ENCODE data around the gene GALNT14. TPM values are rescaled to one million over a fixed set of nuclear protein-coding genes. Genes with fewer than 3 reads are reported as not detected.

Gene GALNT14
- total and polyA plus RNA-seq, 12 donors, result 0.39 to 8.9 (median 1.7) TPM; not detected in 2

DNA sequence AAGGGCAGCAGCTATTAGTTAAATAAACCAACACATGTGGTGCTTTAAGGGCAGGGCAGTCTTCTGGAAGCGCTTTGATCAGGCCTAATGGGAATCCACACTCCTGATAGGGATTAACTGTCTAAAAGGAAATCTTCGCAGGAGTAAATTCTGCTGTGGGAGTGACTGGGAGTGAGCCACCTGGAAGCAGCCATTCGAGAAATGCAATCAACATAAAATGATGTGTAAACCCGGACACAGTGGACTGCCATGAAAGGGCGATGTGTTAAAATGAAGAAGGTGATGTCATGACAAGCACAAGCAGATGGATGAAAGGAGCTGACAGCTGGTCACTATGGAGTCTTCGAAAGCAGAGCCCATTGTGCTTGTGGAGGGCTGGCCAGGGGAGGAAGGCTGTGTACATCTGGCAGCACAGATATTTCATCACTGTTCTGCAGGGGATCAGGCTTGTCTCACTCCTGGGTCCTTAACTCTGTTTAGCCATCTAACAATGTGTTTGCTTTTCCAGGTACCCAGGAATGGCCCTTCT lies 24.8 kb upstream of the GALNT14 start:
- no peaks in the 10 kb centered on the region for H3K36me3 ChIP-seq (replicated peaks in 1 of 2)
- H3K4me3 ChIP-seq, result no peak overlapping the region
- no peaks in the 10 kb centered on the region for H3K27me3 ChIP-seq
- intact Hi-C loops (cut with DNase I), result no loop called here
- TF ChIP-seq, protein P1, sequence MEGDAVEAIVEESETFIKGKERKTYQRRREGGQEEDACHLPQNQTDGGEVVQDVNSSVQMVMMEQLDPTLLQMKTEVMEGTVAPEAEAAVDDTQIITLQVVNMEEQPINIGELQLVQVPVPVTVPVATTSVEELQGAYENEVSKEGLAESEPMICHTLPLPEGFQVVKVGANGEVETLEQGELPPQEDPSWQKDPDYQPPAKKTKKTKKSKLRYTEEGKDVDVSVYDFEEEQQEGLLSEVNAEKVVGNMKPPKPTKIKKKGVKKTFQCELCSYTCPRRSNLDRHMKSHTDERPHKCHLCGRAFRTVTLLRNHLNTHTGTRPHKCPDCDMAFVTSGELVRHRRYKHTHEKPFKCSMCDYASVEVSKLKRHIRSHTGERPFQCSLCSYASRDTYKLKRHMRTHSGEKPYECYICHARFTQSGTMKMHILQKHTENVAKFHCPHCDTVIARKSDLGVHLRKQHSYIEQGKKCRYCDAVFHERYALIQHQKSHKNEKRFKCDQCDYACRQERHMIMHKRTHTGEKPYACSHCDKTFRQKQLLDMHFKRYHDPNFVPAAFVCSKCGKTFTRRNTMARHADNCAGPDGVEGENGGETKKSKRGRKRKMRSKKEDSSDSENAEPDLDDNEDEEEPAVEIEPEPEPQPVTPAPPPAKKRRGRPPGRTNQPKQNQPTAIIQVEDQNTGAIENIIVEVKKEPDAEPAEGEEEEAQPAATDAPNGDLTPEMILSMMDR (IDR thresholded peaks at IDR 0.05), result no peak
- TF ChIP-seq POLR2A (IDR thresholded peaks at IDR 0.05), result no peak
- H3K4me1 ChIP-seq (replicated peaks in 1 of 2), result no peaks in the 10 kb centered on the region
- no peaks in the 10 kb centered on the region for H3K9me3 ChIP-seq (replicated peaks in 1 of 3)
- no peak for DNase-seq
- 66 to 79% (median 77%) methylated on average over 6 of the region's 6 CpGs for WGBS, 4 donors
- H3K27ac ChIP-seq, result no peak overlapping the region

DNA sequence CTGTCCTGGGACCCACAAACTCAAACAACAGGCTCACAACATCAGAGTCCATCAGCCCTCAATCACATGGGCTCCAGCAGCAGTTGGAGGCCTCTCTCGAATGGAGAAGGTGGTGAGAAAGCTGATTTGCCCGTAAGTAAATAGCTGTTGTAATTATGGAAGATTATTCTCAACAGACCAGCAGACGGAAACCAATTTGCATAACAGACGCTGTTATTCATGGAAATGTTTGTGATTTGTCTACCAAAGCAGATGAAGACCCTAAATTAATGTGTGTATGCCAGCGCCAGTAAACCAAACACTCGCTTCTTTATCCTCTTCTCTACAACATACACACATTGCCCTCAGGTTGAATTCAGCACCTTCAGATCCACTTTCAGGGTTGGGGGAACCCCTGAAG lies 23.4 kb upstream of the GALNT14 start:
- intact Hi-C loops (cut with DNase I), result no loop called here
- H3K4me1 ChIP-seq (replicated peaks in 1 of 2), result no peaks in the 10 kb centered on the region
- DNase-seq, result no peak
- 74 to 84% (median 79%) methylated on average over 6 of the region's 6 CpGs for WGBS, 4 donors
- H3K4me3 ChIP-seq, result no peak overlapping the region
- H3K27me3 ChIP-seq, result no peaks in the 10 kb centered on the region
- H3K27ac ChIP-seq, result no peak overlapping the region
- no peaks in the 10 kb centered on the region for H3K9me3 ChIP-seq (replicated peaks in 1 of 3)
- TF ChIP-seq, protein P1 (IDR thresholded peaks at IDR 0.05), result no peak
- no peak for TF ChIP-seq POLR2A (IDR thresholded peaks at IDR 0.05)
- no peaks in the 10 kb centered on the region for H3K36me3 ChIP-seq (replicated peaks in 1 of 2)

DNA sequence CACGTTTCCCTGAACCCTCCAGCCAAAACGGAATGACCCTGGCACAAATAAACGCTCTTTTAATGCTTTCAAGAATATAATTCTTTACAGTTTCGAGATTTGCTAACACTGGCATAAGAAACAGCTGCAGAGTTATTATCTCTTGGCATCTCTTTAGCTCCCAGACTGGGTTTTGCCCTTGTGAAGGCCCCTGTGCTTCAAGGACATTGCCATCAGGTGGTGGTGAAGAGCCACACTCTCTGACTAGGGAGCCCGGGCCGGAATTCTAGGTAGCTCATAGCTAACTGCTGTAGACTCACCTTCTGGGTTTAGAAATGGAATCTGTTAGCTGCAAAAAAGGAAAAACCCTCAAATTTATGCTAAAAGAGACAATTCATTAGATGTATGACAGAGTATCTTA lies 13.3 kb upstream of the GALNT14 start:
- no peak overlapping the region for H3K27ac ChIP-seq
- no peak for DNase-seq
- no peaks in the 10 kb centered on the region for H3K36me3 ChIP-seq (replicated peaks in 1 of 2)
- H3K4me3 ChIP-seq, result no peak overlapping the region
- TF ChIP-seq POLR2A (IDR thresholded peaks at IDR 0.05), result no peak
- TF ChIP-seq, protein P1 (IDR thresholded peaks at IDR 0.05), result no peak
- no peaks in the 10 kb centered on the region for H3K4me1 ChIP-seq (replicated peaks in 1 of 2)
- H3K9me3 ChIP-seq (replicated peaks in 1 of 3), result no peaks in the 10 kb centered on the region
- intact Hi-C loops (cut with DNase I), result no loop called here
- 50 to 65% (median 53%) methylated on average over 4 to 6 of the region's 6 CpGs for WGBS, 4 donors
- H3K27me3 ChIP-seq, result no peaks in the 10 kb centered on the region

DNA sequence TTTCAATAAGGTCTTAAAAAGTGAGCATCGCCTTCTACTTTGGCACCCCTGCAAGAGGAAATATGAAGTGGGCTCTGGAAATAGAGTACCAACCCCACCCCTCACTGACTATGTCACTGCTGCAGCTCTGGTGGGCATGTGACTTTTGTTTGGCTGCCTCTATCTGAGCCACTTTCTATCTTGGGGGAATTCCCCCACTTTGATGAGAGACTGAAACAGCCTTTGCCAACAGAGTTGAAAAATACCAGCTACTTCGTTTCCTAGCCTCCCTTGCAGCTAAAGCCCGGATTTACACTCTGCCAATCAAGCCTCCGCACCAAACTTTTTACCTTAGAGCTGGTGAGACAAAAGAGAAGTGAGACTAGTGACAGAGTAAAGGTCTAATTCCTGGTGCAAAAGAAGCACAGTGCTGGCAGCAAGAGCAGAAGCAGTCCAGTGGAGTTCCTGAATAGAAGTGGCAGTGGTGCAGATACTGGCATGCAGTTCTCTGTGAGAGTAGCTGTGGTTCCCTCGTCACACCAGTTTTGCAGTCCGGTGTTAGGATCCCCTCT lies 12.0 kb upstream of the GALNT14 start:
- intact Hi-C loops (cut with DNase I), result no loop called here

More for the DNA sequence above, 12.0 kb upstream of the GALNT14 start:
- no peak for DNase-seq
- WGBS, 4 donors, result 83 to 84% (median 83%) methylated on average over 6 of the region's 6 CpGs
- TF ChIP-seq POLR2A (IDR thresholded peaks at IDR 0.05), result no peak
- TF ChIP-seq, protein P1 (IDR thresholded peaks at IDR 0.05), result no peak
- Histone ChIP-seq H3K27me3 (no peaks in the 10 kb centered on the region), H3K27ac (no peak overlapping the region), H3K36me3 (replicated peaks in 1 of 2) (no peaks in the 10 kb centered on the region), H3K4me1 (replicated peaks in 1 of 2) (no peaks in the 10 kb centered on the region), H3K9me3 (replicated peaks in 1 of 3) (no peaks in the 10 kb centered on the region), H3K4me3 (no peak overlapping the region)

All from adrenal gland (tissue), 12 donors.